ENCODE measurements around the gene SOX18.
"Not testable (repeated sequence)": the region's sequence is repeated elsewhere in the genome, so short reads cannot be mapped to it uniquely, and the experiment has no call there.

SOX18 gene

DNA sequence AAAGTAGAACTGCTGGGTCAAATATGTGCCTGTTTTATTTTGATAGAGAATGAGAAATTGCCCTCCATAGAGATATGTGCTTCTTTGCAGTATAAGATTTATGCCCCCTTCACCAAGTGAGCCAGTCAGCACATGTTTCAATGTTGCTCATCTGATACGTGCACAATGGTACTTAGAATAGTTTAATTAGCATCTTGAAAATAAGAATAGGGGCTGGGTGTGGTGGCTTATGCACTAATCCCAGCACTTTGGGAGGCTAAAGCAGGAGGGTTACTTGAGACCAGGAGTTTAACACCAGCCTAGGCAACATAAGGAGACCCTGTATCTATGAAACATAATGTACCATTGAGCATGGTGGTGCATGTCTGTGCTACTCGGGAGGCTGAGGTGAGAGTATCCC, 33.8 kb downstream of the SOX18 start:
- no peak for DNase-seq

DNA sequence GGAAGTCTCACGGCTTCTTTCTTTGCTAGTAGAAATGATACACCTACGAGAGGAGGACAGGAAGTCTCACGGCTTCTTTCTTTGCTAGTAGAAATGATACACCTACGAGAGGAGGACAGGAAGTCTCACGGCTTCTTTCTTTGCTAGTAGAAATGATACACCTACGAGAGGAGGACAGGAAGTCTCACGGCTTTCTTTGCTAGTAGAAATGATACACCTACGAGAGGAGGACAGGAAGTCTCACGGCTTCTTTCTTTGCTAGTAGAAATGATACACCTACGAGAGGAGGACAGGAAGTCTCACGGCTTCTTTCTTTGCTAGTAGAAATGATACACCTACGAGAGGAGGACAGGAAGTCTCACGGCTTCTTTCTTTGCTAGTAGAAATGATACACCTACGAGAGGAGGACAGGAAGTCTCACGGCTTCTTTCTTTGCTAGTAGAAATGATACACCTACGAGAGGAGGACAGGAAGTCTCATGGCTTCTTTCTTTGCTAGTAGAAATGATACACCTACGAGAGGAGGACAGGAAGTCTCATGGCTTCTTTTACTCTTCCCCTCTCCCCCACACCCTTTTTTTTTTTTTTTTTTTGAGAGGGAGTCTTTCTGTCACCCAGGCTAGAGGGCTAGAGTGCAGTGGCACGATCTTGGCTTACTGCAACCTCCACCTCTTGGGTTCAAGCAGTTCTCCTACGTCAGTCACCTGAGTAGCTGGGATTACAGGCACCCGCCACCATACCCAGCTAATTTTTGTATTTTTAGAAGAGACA, 36.9 kb downstream of the SOX18 start:
- not testable (repeated sequence) for DNase-seq

DNA sequence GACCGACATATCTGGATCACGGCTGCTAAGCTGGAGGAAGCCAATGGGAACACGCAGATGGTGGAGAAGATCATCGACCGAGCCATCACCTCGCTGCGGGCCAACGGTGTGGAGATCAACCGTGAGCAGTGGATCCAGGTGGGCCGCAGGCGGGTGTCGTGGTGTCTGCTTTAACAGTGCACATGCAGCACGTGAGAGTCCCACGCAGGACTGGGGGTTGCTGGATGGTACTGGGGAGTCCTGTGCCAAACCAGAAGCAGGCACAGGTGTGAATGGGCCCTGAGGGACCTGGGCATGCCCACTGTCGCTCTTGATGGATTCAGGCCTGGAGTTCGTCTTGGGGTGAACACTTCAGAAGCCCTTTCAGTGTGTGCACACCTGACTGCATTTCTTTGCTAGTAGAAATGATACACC, 38.1 kb downstream of the SOX18 start:
- no peak for DNase-seq

GRCh38 chr20:64010711-64011237, 38.7 kb downstream of the SOX18 start:
- DNase-seq = no peak

GRCh38 chr20:64009811-64010387, 39.5 kb downstream of the SOX18 start:
- DNase-seq = no peak

DNA sequence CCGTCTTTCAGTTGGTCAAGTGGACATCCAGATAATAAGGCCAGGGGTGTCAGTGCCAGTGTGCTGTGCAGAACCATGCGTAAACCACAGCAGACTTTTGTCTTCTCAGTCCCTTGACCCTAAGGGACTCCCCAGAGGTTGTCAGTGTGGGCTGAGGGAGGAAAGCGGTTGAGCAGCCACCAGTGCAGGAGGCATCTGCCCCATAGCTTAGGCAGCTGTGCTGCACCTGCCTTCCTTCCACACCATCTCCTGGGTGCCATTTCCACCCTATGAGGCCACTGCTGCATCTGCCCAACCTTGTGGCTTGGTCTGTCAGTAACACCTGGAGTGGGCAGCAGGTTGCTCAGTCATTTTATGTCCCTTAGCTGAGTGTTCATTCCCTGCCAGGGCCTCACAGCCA, 42.5 kb downstream of the SOX18 start:
- DNase-seq = no peak

DNA sequence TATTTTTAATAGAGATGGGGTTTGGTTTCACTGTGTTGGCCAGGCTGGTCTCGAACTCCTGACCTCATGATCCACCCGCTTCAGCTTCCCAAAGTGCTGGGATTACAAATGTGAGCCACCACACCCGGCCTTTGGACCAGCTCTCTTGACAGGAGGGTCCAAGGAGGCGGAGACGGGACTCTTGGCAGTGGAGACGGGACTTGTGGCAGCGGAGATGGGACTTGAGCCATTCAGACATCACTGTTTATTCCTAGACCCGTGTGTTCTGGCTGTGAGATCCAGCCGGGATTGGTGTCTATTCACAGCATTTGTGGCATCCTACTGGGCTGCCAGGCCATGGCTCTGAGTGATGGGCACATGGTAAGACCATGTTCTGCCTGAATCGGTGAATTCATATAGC, 42.9 kb downstream of the SOX18 start:
- no peak for DNase-seq

GRCh38 chr20:64005394-64005793, 44.0 kb downstream of the SOX18 start:
- no peak for DNase-seq

DNA sequence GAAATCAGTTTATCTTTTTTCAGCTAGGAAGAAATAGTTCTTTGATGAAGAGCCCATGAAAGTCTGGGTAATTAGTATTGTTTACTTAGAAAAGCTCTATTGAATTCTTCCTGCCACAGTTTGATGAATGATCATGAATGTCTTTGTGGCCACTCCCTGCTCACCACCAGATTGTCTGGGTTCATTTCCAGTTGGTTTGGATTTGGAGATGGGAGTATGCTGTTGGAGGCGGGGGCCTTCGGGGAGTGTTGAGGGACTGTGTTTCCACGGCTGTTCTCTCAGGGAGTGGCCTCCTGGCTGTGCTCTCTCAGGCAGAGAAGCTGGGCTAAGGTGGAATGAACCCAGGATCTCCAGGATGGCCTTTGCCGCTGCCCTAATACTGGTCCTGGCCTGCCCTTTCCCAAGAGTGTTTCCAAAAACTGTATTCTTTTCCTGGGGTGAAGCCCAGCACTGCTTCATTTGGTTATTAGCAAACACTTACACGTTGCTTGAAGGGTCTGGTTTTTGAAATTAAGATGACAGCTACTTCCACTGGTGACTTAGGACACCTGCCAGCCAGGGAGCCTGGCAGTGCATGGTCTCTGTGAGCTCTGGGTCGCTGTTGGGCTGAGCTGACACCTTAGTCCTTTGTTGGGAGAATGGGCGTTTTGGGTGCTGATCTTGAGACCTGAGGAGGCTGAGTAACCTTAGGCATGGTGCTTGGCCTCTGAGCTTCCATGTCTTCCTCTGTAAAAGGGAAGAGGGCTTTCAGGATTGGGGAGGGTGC, 45.3 kb downstream of the SOX18 start:
- no peak for DNase-seq

DNA sequence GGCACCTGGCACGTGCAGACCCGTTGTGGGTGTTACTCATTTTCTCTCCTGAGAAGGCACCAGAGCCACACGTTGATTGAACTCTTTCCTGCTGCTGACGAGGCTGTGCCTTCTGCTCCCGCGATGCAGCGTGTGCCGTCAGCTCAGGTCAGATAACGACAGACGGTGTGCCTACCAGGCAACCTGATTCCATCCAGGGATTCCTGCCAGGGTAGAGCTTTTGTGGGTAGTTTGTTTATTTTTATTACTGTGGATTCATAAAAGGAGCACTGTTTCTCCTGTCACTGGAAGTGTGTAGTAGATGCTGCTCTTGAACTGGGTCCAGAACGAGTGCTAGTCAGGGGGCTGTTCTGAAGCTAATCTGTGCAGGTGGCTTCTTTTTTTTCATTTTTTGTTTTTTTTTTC, 47.8 kb downstream of the SOX18 start:
- no peak for DNase-seq

- no peak for DNase-seq
Measured at GRCh38 chr20:64000906-64001305, 48.5 kb downstream of the SOX18 start.

All from activated CD8-positive, alpha-beta memory T cell treated with anti-CD3 and anti-CD28 coated beads for 24 hours (primary cell).